Osteocyte (in vitro differentiated cells): ENCODE results near the gene PNRC1. TPM values are rescaled to one million over a fixed set of nuclear protein-coding genes. Genes with fewer than 3 reads are reported as not detected.

Source experiments
- DNase-seq: peaks from one replicate; pipeline ENCODE4 v3.0.0; 2021; ENCODE audit warnings: mixed read lengths; ENCODE audit not compliant: unreplicated experiment; ENCODE audit errors: extremely low spot score
- H3K27ac Mint-ChIP-seq: one replicate; pipeline ENCODE4 v1.8.0; 2021; ENCODE audit warnings: mild to moderate bottlenecking, mixed read lengths; ENCODE audit not compliant: unreplicated experiment
- H3K27me3 Mint-ChIP-seq: one replicate; pipeline ENCODE4 v1.8.0; 2021; ENCODE audit warnings: mixed read lengths; ENCODE audit not compliant: unreplicated experiment
- H3K36me3 Mint-ChIP-seq: one replicate; pipeline ENCODE4 v1.8.0; 2021; ENCODE audit warnings: mixed read lengths; ENCODE audit not compliant: unreplicated experiment
- H3K4me1 Mint-ChIP-seq: one replicate; pipeline ENCODE4 v1.8.0; 2021; ENCODE audit warnings: mixed read lengths; ENCODE audit not compliant: unreplicated experiment
- H3K4me3 Mint-ChIP-seq: one replicate; pipeline ENCODE4 v1.8.0; 2021; ENCODE audit warnings: mild to moderate bottlenecking, moderate library complexity, mixed read lengths; ENCODE audit not compliant: unreplicated experiment
- H3K9me3 Mint-ChIP-seq: one replicate; pipeline ENCODE4 v1.8.0; 2021; ENCODE audit warnings: mixed read lengths; ENCODE audit not compliant: unreplicated experiment
- total RNA-seq: library from RNA; stranded (reverse); gene quantifications from 2 replicates; pipeline ENCODE4 v1.2.1, GENCODE V29; 2021
- TF ChIP-seq, protein P1 (sequence below): fragments of 200-600 bp; sonication (generic); IDR thresholded peaks from 2 replicates; pipeline ENCODE4 v1.5.0; 2021; ENCODE audit warnings: antibody characterized with exemption, mild to moderate bottlenecking, moderate library complexity

PNRC1 gene
- total RNA-seq, 1 donor from 2014 or later = 160 TPM

DNA sequence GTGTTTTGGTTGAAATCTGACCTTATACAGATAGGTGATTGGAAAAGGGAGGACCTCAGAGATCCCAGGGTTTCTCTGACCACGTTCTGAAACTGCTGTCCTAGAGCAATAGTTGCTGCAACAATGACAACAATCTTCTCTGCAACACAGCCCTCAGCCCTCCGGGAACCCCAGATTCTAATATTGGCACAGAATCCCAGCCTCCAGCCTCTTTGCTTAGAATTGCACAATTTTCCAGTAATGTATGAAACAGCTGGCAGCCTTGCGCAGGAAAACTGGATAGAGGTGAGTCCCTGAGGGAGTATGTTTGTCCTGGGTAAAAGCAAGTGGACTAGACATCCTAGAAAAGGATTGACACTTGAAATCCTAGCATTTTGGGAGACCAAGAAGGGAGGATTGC is 30.4 kb upstream of the PNRC1 start:
- TF ChIP-seq, protein P1, sequence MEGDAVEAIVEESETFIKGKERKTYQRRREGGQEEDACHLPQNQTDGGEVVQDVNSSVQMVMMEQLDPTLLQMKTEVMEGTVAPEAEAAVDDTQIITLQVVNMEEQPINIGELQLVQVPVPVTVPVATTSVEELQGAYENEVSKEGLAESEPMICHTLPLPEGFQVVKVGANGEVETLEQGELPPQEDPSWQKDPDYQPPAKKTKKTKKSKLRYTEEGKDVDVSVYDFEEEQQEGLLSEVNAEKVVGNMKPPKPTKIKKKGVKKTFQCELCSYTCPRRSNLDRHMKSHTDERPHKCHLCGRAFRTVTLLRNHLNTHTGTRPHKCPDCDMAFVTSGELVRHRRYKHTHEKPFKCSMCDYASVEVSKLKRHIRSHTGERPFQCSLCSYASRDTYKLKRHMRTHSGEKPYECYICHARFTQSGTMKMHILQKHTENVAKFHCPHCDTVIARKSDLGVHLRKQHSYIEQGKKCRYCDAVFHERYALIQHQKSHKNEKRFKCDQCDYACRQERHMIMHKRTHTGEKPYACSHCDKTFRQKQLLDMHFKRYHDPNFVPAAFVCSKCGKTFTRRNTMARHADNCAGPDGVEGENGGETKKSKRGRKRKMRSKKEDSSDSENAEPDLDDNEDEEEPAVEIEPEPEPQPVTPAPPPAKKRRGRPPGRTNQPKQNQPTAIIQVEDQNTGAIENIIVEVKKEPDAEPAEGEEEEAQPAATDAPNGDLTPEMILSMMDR = no peak
- Mint-ChIP-seq H3K9me3 (no peaks in the 10 kb centered on the region), H3K27ac (no peak overlapping the region), H3K36me3 (no peaks in the 10 kb centered on the region), H3K27me3 (peaks cover 8% of the 10 kb centered on the region), H3K4me3 (no peak overlapping the region), H3K4me1 (peaks cover 13% of the 10 kb centered on the region)
- DNase-seq = no peak

DNA sequence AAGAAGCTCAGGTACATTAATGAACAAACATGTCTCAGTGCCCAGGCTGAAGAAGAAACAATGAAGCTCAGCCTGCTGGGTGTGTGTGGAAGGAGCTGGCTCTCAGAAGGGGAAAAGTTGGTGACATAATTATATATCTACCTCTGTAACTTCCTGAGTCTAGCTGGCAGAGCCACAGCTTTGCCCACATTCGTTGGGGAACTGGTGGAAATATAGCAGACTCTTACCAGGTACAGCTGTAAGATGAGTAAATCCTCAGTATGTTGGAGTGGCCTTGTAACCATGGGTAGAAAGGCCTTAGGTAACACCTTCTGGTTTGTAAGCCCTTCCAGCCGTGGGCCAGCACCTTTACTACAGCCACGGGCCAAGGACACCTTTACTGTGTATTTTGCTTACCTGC is 29.9 kb upstream of the PNRC1 start:
- peaks cover 8% of the 10 kb centered on the region for H3K27me3 Mint-ChIP-seq
- H3K27ac Mint-ChIP-seq = no peak overlapping the region
- no peak overlapping the region for H3K4me3 Mint-ChIP-seq
- peaks cover 13% of the 10 kb centered on the region for H3K4me1 Mint-ChIP-seq
- no peak for DNase-seq
- no peaks in the 10 kb centered on the region for H3K9me3 Mint-ChIP-seq
- H3K36me3 Mint-ChIP-seq = no peaks in the 10 kb centered on the region
- TF ChIP-seq, protein P1 = no peak

DNA sequence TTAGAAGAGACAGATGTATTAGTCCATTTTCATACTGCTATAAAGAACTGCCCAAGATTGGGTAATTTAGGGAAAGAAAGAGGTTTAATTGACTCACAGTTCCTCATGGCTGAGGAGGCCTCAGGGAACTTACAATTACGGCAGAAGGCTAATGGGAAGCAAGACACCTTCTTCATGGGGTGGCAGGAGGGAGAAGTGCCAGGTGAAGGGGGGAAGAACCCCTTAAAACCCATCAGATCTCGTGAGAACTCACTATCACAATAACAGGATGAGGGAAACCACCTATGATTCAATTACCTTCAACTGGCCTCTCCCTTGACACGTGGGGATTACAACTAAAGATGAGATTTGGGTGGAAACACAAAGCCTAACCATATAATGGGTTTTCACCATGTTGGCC is 28.9 kb upstream of the PNRC1 start:
- TF ChIP-seq, protein P1 = no peak
- Mint-ChIP-seq H3K9me3 (no peaks in the 10 kb centered on the region), H3K4me1 (peaks cover 13% of the 10 kb centered on the region), H3K27ac (no peak overlapping the region), H3K36me3 (no peaks in the 10 kb centered on the region), H3K27me3 (peaks cover 8% of the 10 kb centered on the region), H3K4me3 (no peak overlapping the region)
- no peak for DNase-seq

DNA sequence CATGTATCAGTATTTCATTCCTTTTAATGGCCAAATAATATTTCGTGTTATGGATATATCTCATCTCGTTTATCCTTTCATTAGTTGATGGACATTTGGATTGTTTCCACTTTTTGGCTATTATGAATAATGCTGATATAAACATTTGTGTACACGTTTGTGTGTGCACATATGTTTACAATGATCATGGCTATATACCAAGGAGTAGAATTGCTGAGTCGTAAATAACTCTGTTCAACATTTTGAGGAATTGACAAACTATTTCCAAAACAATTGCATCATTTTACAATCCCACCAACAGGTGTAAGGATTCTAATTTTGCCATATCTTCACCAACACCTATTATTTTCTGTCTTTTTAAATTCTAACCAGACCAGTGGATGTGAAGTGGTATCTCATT is 26.3 kb upstream of the PNRC1 start:
- TF ChIP-seq, protein P1 = no peak
- H3K36me3 Mint-ChIP-seq = no peaks in the 10 kb centered on the region
- no peak for DNase-seq
- no peak overlapping the region for H3K4me3 Mint-ChIP-seq
- peaks cover 18% of the 10 kb centered on the region for H3K4me1 Mint-ChIP-seq
- no peak overlapping the region for H3K27ac Mint-ChIP-seq
- H3K27me3 Mint-ChIP-seq = peaks cover 10% of the 10 kb centered on the region
- no peaks in the 10 kb centered on the region for H3K9me3 Mint-ChIP-seq

DNA sequence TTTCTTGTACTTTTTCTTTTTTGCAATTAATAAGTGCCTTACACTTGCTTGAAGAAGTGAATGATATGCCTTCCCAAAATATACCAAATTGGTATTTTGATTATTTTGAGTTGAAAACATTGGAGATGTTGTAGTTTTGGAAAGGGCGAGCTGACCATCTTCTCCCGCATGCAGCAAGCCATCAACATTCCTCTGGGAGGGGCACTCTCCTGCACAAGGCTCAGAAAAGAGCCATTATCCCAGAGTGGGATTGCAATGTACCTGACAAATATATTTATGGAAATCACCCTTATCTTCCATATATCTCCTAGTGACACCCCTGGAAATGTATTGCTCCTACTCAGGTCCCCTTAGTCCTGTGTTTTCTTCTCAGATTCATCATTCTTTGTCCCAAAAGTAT is 22.8 kb upstream of the PNRC1 start:
- no peak for DNase-seq
- H3K36me3 Mint-ChIP-seq = no peaks in the 10 kb centered on the region
- peaks cover 8% of the 10 kb centered on the region for H3K4me1 Mint-ChIP-seq
- no peaks in the 10 kb centered on the region for H3K9me3 Mint-ChIP-seq
- H3K27ac Mint-ChIP-seq = no peak overlapping the region
- H3K27me3 Mint-ChIP-seq = peaks cover 10% of the 10 kb centered on the region
- H3K4me3 Mint-ChIP-seq = no peak overlapping the region
- TF ChIP-seq, protein P1 = no peak
